Heart right ventricle (tissue), 16 donors: ENCODE measurements around the gene CTRB1. TPM values are rescaled to one million over a fixed set of nuclear protein-coding genes. Genes with fewer than 3 reads are reported as not detected.

Experiments used
- ATAC-seq, 8 donors: fragments of 200-7000 bp; cut with Tn5 transposase; one replicate each; pipeline ENCODE4 v1.9.1; 2020; ENCODE audit warnings: mild to moderate bottlenecking in 8 of 8, moderate library complexity in 8 of 8, moderate number of reproducible peaks in 1 of 8
- DNase-seq, 2 donors: peaks; one replicate each; pipeline ENCODE4 v3.0.0-alpha.2; 2020
- H3K27ac ChIP-seq, 10 donors: fragments of 200-600 bp; sonication (generic) in 2 of 10; one replicate each; pipeline versions ENCODE4 v1.5.0 to v1.8.0; 2020 to 2022; ENCODE audit warnings: mild to moderate bottlenecking in 3 of 10
- H3K27me3 ChIP-seq, 7 donors: fragments of 200-600 bp; one replicate each; pipeline ENCODE4 v1.8.0; 2021 to 2022; ENCODE audit warnings: mild to moderate bottlenecking in 2 of 7
- H3K36me3 ChIP-seq, 9 donors: fragments of 200-600 bp; sonication (generic) in 1 of 9; one replicate each; pipeline versions ENCODE4 v1.5.0 to v1.8.0; 2020 to 2022; ENCODE audit warnings: mild to moderate bottlenecking in 2 of 9
- H3K4me1 ChIP-seq, 9 donors: fragments of 200-600 bp; sonication (generic) in 1 of 9; one replicate each; pipeline versions ENCODE4 v1.5.0 to v1.8.0; 2020 to 2022; ENCODE audit warnings: mild to moderate bottlenecking in 4 of 9
- H3K4me3 ChIP-seq, 10 donors: fragments of 200-600 bp; sonication (generic) in 2 of 10; one replicate each; pipeline versions ENCODE4 v1.5.0 to v1.8.0; 2020 to 2022; ENCODE audit warnings: mild to moderate bottlenecking in 7 of 10, moderate library complexity in 2 of 10
- H3K9me3 ChIP-seq, 11 donors: fragments of 200-600 bp in 10 of 11; sonication (generic) in 2 of 11; one replicate each; pipeline versions ENCODE4 v1.5.0 to v1.8.0; 2013 to 2022; ENCODE audit warnings: mild to moderate bottlenecking in 2 of 11, control low read depth in 1 of 11, moderate library complexity in 1 of 11
- CTCF ChIP-seq, 9 donors: fragments of 200-600 bp; sonication (generic) in 2 of 9; IDR thresholded peaks; one replicate each; pipeline versions ENCODE4 v1.5.0 to v1.8.0; 2021 to 2022; ENCODE audit warnings: antibody characterized with exemption in 9 of 9, mild to moderate bottlenecking in 5 of 9, moderate library complexity in 1 of 9
- WGBS, 2 donors: extraction: QIAGEN DNeasy Blood & Tissue Kit; methylation state at CpG; one replicate each; pipeline ENCODE4 v1.1.7; 2013; ENCODE audit warnings: inconsistent platforms in 1 of 2; 5-methylcytosine and 5-hydroxymethylcytosine counted together
- intact Hi-C, 10 donors: fragments of 100-400 bp; cut with DNase I; formaldehyde crosslinking; loops; one replicate each; pipeline versions ENCODE4 v1.11.1 to v1.14.2; 2022
- polyA plus RNA-seq, 2 donors: library from polyadenylated mRNA; stranded (reverse); fragments of 200-250 nt; gene quantifications; one replicate each; pipeline ENCODE4 v1.2.3, GENCODE V29; 2013
- total RNA-seq, 10 donors: library from RNA; stranded (reverse); fragmentation: NEBNext Ultra II Directional in 3 of 10; extraction: Animal tissue kit (Norgen Biotek cat#: 25700) in 3 of 10; gene quantifications; one replicate each; pipeline versions ENCODE4 v1.2.1 to v1.2.4, GENCODE V29; 2021 to 2023
- donor health status: Arrhythmogenic right ventricular cardiomyopathy.
- donor health status: ischemic (EF 13 %, LVEDD 7.1; RV severe dilation, severe dysfunction).
- donor health status: healthy with polysubstance abuse.
- donor health status: DM: no; HTN: yes; CAD: no.
- donor health status: DM: no; HTN: no; CAD: no.
- donor health status: ischemic (EF 25% LVEDD 6.9; RV normal size, moderate dysfunction).
- donor health status: ischemic (EF 25% LVEDD 5.7; RV mildly dilated, moderate dysfunction).
- donor health status: healthy.
- donor health status: DM: yes; HTN: yes; CAD: no.
- donor health status: Ischemic cardiomyopathy.
- donor health status: ischemic (EF 35%, LVEDD 5.7; RV mildly dilated, moderate dysfunction).
- donor health status: nonischemic (EF 11% LVEDD 7.7; RV severe dilation, severe dysfunction).
- donor health status: DM: yes; HTN: yes; CAD: no.
- donor health status: PGD.
- donor health status: ischemic (EF 29% LVEDD 5.4; RV normal size, mild dysfunction).
- donor health status: nonischemic (EF 23%, LVEDD 6.1; RV moderate dilation, normal function).

Gene CTRB1
- total and polyA plus RNA-seq, 12 donors, result 1.0 to 3.8 (median 2.4) TPM; not detected in 4

GRCh38 chr16:75249441-75249840 lies 30.7 kb downstream of the CTRB1 start:
- H3K36me3 ChIP-seq, result no peaks in the 10 kb centered on the region
- H3K4me1 ChIP-seq, result peaks cover 71 to 94% (median 90%) of the 10 kb centered on the region in 9 donors
- H3K4me3 ChIP-seq, result peak overlapping the region; percentile 73 to 99 (median 85)
- WGBS, 2 donors, result 62 to 64% methylated on average over 5 of the region's 5 CpGs
- no peak for TF ChIP-seq CTCF (IDR thresholded peaks at IDR 0.05)
- peaks cover 0 to 53% (median 0%) of the 10 kb centered on the region in 7 donors for H3K27me3 ChIP-seq
- H3K27ac ChIP-seq, result peak overlapping the region; percentile 91 to 98 (median 96)
- intact Hi-C loops, result no loop called here
- no peaks in the 10 kb centered on the region for H3K9me3 ChIP-seq
- ATAC-seq (no peak), DNase-seq (no peak)

GRCh38 chr16:75250089-75250808 lies 31.5 kb downstream of the CTRB1 start:
- Histone ChIP-seq H3K27ac (peak overlapping the region; percentile 91 to 98 (median 96)), H3K4me3 (peak overlapping the region; percentile 73 to 99 (median 85)), H3K4me1 (peaks cover 71 to 94% (median 90%) of the 10 kb centered on the region in 9 donors), H3K27me3 (peaks cover 0 to 62% (median 0%) of the 10 kb centered on the region in 7 donors), H3K9me3 (no peaks in the 10 kb centered on the region), H3K36me3 (no peaks in the 10 kb centered on the region)
- DNase-seq (peak; percentile 62 to 64), ATAC-seq (peak in 7 of 8 donors; percentile 6 to 57 (median 23))
- intact Hi-C loops, result loop anchor here in 1 of 10 donors (5.0 kb wide), 1 partner anchor 57 kb away; no protein-coding TSS in a partner anchor
- no peak for TF ChIP-seq CTCF (IDR thresholded peaks at IDR 0.05)
- 3 to 5% methylated on average over 29 of the region's 29 CpGs for WGBS, 2 donors

- DNase-seq (peak in 1 of 2 donors; percentile 50), ATAC-seq (peak in 4 of 8 donors; percentile 3 to 11 (median 8))
- WGBS, 2 donors, result 0% methylated on average over 50 to 59 of the region's 59 CpGs
- peak overlapping the region; percentile 91 to 98 (median 96) for H3K27ac ChIP-seq
- H3K4me1 ChIP-seq, result peaks cover 71 to 94% (median 89%) of the 10 kb centered on the region in 9 donors
- H3K36me3 ChIP-seq, result no peaks in the 10 kb centered on the region
- TF ChIP-seq CTCF (IDR thresholded peaks at IDR 0.05), result no peak
- peak overlapping the region; percentile 73 to 99 (median 85) for H3K4me3 ChIP-seq
- H3K27me3 ChIP-seq, result peaks cover 0 to 67% (median 0%) of the 10 kb centered on the region in 7 donors
- H3K9me3 ChIP-seq, result no peaks in the 10 kb centered on the region
- intact Hi-C loops, result loop anchor here in 1 of 10 donors (5.0 kb wide), 1 partner anchor 56 kb away; no protein-coding TSS in a partner anchor
These were observed 32.1 kb downstream of the CTRB1 start for GRCh38 chr16:75250809-75251279.

- WGBS, 2 donors, result 1% methylated on average over 63 to 84 of the region's 84 CpGs
- H3K36me3 ChIP-seq, result no peaks in the 10 kb centered on the region
- ATAC-seq (peak; percentile 57 to 84 (median 74)), DNase-seq (peak; percentile 90 to 91)
- peak within 1 kb of the TSS; percentile 73 to 99 (median 85) for H3K4me3 ChIP-seq
- peak within 1 kb of the TSS; percentile 91 to 98 (median 96) for H3K27ac ChIP-seq
- H3K9me3 ChIP-seq, result no peaks in the 10 kb centered on the region
- intact Hi-C loops, result loop anchor here in 1 of 10 donors (5.0 kb wide), 1 partner anchor 56 kb away; no protein-coding TSS in a partner anchor
- peaks cover 73 to 94% (median 89%) of the 10 kb centered on the region in 9 donors for H3K4me1 ChIP-seq
- H3K27me3 ChIP-seq, result peaks cover 0 to 74% (median 0%) of the 10 kb centered on the region in 7 donors
- peak in 6 of 9 donors; percentile 10 to 48 (median 28) for TF ChIP-seq CTCF (IDR thresholded peaks at IDR 0.05)
These were observed 32.7 kb downstream of the CTRB1 start, which contains the start of gene BCAR1 for GRCh38 chr16:75251280-75252048. Gene BCAR1 (minus strand): TSS chr16:75251624. CDS start chr16:75251482, 142 bp downstream.
